Measurements from ENCODE around the gene KLHL41.

GRCh38 chr2:169490834-169491233, 18.7 kb upstream of the KLHL41 start:
- TF ChIP-seq POLR2A (IDR thresholded peaks at IDR 0.05; ENCODE audit: low read length): no peak
- TF ChIP-seq GATA1 (IDR thresholded peaks at IDR 0.05; ENCODE audit: low read depth, low read length): no peak

Data from erythroblast (primary cell).